Measurements from ENCODE around the gene TEX44. TPM values are rescaled to one million over a fixed set of nuclear protein-coding genes. Genes with fewer than 3 reads are reported as not detected.
A peak's percentile ranks its signal among the peaks of the same experiment; 100 is the strongest.

The TEX44 gene
- total RNA-seq, 1 experiment from 2014 or later = not detected

DNA sequence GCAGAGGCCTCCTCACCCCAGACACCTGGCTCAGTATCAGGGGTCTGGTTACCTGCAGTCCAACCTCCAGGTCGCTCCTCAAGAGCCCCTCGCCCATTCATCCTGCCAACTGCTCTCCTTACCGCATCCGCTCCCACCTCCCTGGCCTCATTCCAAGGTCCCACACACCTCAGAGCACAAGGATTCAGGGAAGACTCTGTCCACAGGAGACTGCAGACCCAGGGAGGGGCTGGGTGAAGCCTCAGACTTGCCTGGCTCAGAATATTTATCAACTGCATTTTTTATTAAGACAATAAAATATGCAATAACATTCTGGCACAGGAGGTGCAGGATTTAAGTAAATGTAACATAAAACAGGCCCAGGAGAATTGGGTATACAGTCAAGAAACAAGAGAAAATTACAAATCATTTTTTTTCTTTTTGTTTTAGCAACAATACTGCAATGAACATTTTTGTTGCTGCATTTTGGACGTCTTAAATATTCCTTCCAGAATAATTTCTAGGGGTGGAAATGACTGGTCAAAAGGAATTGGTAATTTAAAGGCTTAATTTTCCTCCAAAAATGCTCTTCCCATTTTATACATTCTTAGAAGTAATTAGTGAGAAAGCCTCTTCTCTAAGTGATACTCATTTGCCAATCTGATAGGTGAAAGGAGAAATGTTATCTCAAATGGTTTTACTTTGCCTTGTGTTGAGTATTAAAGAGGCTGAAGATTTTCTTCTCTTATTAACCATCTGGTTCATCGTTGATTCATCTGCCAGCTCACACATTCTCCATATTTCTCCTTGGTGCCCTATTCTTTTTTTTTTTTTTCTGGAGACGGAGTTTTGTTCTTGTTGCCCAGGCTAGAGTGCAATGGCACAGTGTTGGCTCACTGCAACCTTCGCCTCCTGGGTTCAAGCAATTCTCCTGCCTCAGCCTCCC is 42.5 kb downstream of the TEX44 start:
- no TSS peak for BruUV-seq (replicated peaks)
- no peak overlapping the region for H3K27ac Mint-ChIP-seq (ENCODE audit: unreplicated experiment)
- CTCF ChIA-PET = interaction anchor here (0.7 kb wide), 1 partner anchor 21 kb away, joined by 4 read pairs; no protein-coding TSS in a partner anchor
- H3K4me1 Mint-ChIP-seq (ENCODE audit: low read depth, unreplicated experiment) = no peaks in the 10 kb centered on the region
- H3K9me3 ChIP-seq = no peaks in the 10 kb centered on the region
- no peaks in the 10 kb centered on the region for H3K36me3 Mint-ChIP-seq (ENCODE audit: insufficient read depth, unreplicated experiment)
- TF ChIP-seq, protein P1, sequence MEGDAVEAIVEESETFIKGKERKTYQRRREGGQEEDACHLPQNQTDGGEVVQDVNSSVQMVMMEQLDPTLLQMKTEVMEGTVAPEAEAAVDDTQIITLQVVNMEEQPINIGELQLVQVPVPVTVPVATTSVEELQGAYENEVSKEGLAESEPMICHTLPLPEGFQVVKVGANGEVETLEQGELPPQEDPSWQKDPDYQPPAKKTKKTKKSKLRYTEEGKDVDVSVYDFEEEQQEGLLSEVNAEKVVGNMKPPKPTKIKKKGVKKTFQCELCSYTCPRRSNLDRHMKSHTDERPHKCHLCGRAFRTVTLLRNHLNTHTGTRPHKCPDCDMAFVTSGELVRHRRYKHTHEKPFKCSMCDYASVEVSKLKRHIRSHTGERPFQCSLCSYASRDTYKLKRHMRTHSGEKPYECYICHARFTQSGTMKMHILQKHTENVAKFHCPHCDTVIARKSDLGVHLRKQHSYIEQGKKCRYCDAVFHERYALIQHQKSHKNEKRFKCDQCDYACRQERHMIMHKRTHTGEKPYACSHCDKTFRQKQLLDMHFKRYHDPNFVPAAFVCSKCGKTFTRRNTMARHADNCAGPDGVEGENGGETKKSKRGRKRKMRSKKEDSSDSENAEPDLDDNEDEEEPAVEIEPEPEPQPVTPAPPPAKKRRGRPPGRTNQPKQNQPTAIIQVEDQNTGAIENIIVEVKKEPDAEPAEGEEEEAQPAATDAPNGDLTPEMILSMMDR (IDR thresholded peaks at IDR 0.05; ENCODE audit: insufficient read depth in 1 of 2, low read depth in 1 of 2, low read length in 1 of 2, severe bottlenecking in 1 of 2, unreplicated experiment in 1 of 2) = no peak
- no peak overlapping the region for H3K4me3 ChIP-seq (ENCODE audit: low read depth, low read length)
- H3K27me3 Mint-ChIP-seq (ENCODE audit: insufficient read depth, unreplicated experiment) = no peaks in the 10 kb centered on the region
- intact Hi-C loops (cut with micrococcal nuclease; ENCODE audit: unreplicated experiment) = no loop called here
- no peak overlapping the region for H3K4me3 Mint-ChIP-seq (ENCODE audit: unreplicated experiment)
- POLR2A ChIA-PET = no interaction called here
- H3K27me3 ChIP-seq (replicated peaks; ENCODE audit: control insufficient read depth, insufficient read depth, low read length) = no peaks in the 10 kb centered on the region
- no peaks in the 10 kb centered on the region for H3K36me3 ChIP-seq (ENCODE audit: control insufficient read depth, insufficient read depth, low read length)
- DNase-seq = no peak
- H3K9me3 Mint-ChIP-seq (ENCODE audit: unreplicated experiment) = no peaks in the 10 kb centered on the region
- H3K4me1 ChIP-seq = no peaks in the 10 kb centered on the region

DNA sequence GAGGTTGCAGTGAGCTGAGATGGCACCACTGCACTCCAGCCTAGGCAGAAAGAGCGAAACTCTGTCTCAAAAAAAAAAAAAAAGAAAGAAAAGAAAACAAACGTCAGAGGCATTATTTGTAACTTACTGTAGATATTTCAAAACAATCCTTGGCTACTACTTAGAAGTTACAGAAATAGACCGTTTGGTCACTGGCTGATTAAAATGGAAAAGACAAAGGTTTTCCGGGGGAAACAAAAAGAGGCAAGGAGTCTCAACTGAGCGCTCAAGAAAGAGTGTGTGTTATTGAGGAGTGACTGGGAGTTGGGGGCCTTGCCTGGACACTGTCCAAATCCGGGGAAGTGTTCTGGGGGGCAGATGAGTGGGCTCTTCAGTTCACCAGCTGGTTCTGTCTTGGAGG is 47.6 kb downstream of the TEX44 start:
- TF ChIP-seq, protein P1 (IDR thresholded peaks at IDR 0.05; ENCODE audit: insufficient read depth in 1 of 2, low read depth in 1 of 2, low read length in 1 of 2, severe bottlenecking in 1 of 2, unreplicated experiment in 1 of 2) = no peak
- peaks cover 8% of the 10 kb centered on the region for H3K4me1 ChIP-seq
- H3K4me3 ChIP-seq (ENCODE audit: low read depth, low read length) = no peak overlapping the region
- Mint-ChIP-seq H3K4me1 (ENCODE audit: low read depth, unreplicated experiment) (peaks cover 6% of the 10 kb centered on the region), H3K9me3 (ENCODE audit: unreplicated experiment) (no peaks in the 10 kb centered on the region), H3K27ac (ENCODE audit: unreplicated experiment) (no peak overlapping the region), H3K36me3 (ENCODE audit: insufficient read depth, unreplicated experiment) (peaks cover 14% of the 10 kb centered on the region), H3K4me3 (ENCODE audit: unreplicated experiment) (no peak overlapping the region), H3K27me3 (ENCODE audit: insufficient read depth, unreplicated experiment) (no peaks in the 10 kb centered on the region)
- no peaks in the 10 kb centered on the region for H3K27me3 ChIP-seq (replicated peaks; ENCODE audit: control insufficient read depth, insufficient read depth, low read length)
- DNase-seq = no peak
- CTCF ChIA-PET = no interaction called here
- intact Hi-C loops (cut with micrococcal nuclease; ENCODE audit: unreplicated experiment) = no loop called here
- POLR2A ChIA-PET = no interaction called here
- H3K9me3 ChIP-seq = no peaks in the 10 kb centered on the region
- no TSS peak for BruUV-seq (replicated peaks)
- H3K36me3 ChIP-seq (ENCODE audit: control insufficient read depth, insufficient read depth, low read length) = no peaks in the 10 kb centered on the region

DNA sequence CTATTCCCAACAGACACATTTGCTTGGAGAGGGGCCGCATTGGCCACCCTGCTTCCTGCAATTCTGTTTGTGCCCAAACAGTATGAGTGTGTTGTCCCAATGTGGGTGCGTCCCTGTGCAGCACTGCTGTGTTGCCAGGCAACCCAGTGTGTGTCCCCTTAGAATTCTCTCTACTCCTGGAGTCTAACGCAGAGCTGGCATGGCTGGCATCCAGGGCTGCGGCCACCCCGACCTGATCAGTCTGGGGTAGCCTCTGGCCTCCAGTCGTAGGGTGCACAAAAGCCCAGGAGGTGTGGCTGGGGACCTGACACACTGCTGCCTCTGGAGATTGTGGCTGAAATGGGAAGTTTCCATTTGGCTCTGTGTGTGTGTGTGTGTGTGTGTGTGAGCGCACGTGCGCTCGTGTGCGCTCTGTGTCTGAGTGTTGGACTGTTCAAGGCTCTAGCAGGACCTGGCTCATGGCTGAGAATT is 48.0 kb downstream of the TEX44 start:
- Mint-ChIP-seq H3K27ac (ENCODE audit: unreplicated experiment) (no peak overlapping the region), H3K4me3 (ENCODE audit: unreplicated experiment) (no peak overlapping the region), H3K36me3 (ENCODE audit: insufficient read depth, unreplicated experiment) (peaks cover 14% of the 10 kb centered on the region), H3K27me3 (ENCODE audit: insufficient read depth, unreplicated experiment) (no peaks in the 10 kb centered on the region), H3K9me3 (ENCODE audit: unreplicated experiment) (no peaks in the 10 kb centered on the region), H3K4me1 (ENCODE audit: low read depth, unreplicated experiment) (peaks cover 6% of the 10 kb centered on the region)
- intact Hi-C loops (cut with micrococcal nuclease; ENCODE audit: unreplicated experiment) = no loop called here
- no TSS peak for BruUV-seq (replicated peaks)
- H3K9me3 ChIP-seq = no peaks in the 10 kb centered on the region
- DNase-seq = peak in 1 of 2 experiments; percentile 15
- ChIA-PET CTCF (interaction anchor here (0.9 kb wide), 1 partner anchor 37 kb away, joined by 6 read pairs; no protein-coding TSS in a partner anchor), POLR2A (interaction anchor here (0.6 kb wide), 1 partner anchor 23 kb away, joined by 3 read pairs; no protein-coding TSS in a partner anchor)
- no peaks in the 10 kb centered on the region for H3K27me3 ChIP-seq (replicated peaks; ENCODE audit: control insufficient read depth, insufficient read depth, low read length)
- peaks cover 8% of the 10 kb centered on the region for H3K4me1 ChIP-seq
- H3K4me3 ChIP-seq (ENCODE audit: low read depth, low read length) = no peak overlapping the region
- H3K36me3 ChIP-seq (ENCODE audit: control insufficient read depth, insufficient read depth, low read length) = no peaks in the 10 kb centered on the region
- TF ChIP-seq, protein P1 (IDR thresholded peaks at IDR 0.05; ENCODE audit: insufficient read depth in 1 of 2, low read depth in 1 of 2, low read length in 1 of 2, severe bottlenecking in 1 of 2, unreplicated experiment in 1 of 2) = no peak
